Measurements from ENCODE around the gene FILIP1. TPM values are rescaled to one million over a fixed set of nuclear protein-coding genes. Genes with fewer than 3 reads are reported as not detected.

Gene FILIP1
- total and polyA plus RNA-seq, 2 of the 8 experiments (the other 6 are each of a cell fraction or from before 2014, with no cell fraction given), result 2.4 to 5.7 TPM

DNA sequence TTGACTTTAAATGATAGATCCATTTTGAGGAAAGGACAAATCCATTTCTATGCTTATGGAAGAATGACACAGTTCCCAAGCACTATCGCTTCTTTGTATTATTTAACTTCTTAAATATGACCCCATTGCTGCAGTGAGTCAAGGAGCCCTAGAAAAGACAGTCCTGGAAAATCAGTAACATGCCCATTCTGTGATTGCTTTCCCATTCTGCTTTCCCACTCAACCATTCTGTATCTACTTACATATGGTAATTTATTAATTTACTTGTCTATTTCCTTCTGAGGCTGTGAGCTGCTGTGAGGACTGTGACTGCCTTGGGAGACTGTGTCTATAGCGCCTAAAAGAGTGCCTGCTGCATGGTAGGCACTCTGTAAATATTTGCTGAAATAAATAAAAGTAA lies 123.6 kb downstream of the FILIP1 start:
- Histone ChIP-seq H4K8ac (ENCODE audit: extremely low read depth, insufficient read depth, low read length) (no peak overlapping the region), H3K23ac (ENCODE audit: insufficient read length) (no peak overlapping the region), H3K4me2 (ENCODE audit: insufficient read depth in 1 of 2, low read depth in 2 of 2, low read length in 2 of 2) (no peak overlapping the region), H3K9me3 (ENCODE audit: insufficient read depth in 2 of 2, low read depth in 1 of 2, low read length in 1 of 2) (no peaks in the 10 kb centered on the region), H3K18ac (ENCODE audit: extremely low read depth, low read length) (no peak overlapping the region), H2AK5ac (ENCODE audit: low read depth, low read length) (no peak overlapping the region), H3K79me1 (ENCODE audit: low read depth, low read length) (no peaks in the 10 kb centered on the region), H3K27me3 (replicated peaks in 1 of 4; ENCODE audit: control insufficient read depth in 3 of 4, extremely low read depth in 1 of 4, insufficient read depth in 3 of 4, low read length in 3 of 4) (no peaks in the 10 kb centered on the region), H2BK20ac (ENCODE audit: low read length) (no peak overlapping the region), H3K9ac (replicated peaks in 1 of 4; ENCODE audit: extremely low read depth in 1 of 4, low read depth in 3 of 4, low read length in 3 of 4) (no peak overlapping the region), H3K4me1 (replicated peaks in 1 of 4; ENCODE audit: control insufficient read depth in 3 of 4, insufficient read depth in 4 of 4, low read length in 3 of 4) (peaks cover 2 to 5% (median 4%) of the 10 kb centered on the region in 4 experiments; a peak in 4 of 7 replicates), H3K36me3 (ENCODE audit: control insufficient read depth in 2 of 4, insufficient read depth in 4 of 4, low read length in 3 of 4) (no peaks in the 10 kb centered on the region), H3K14ac (ENCODE audit: insufficient read length) (no peak overlapping the region), H2BK12ac (ENCODE audit: low read depth, low read length) (no peak overlapping the region), H3K56ac (replicated peaks; ENCODE audit: insufficient read length, low read depth, low read length) (no peak overlapping the region), H3K23me2 (ENCODE audit: low read depth, low read length) (no peaks in the 10 kb centered on the region), H4K20me1 (replicated peaks in 1 of 2; ENCODE audit: control insufficient read depth in 1 of 2, insufficient read depth in 2 of 2, low read length in 2 of 2) (no peaks in the 10 kb centered on the region), H2BK15ac (ENCODE audit: low read length) (no peak overlapping the region), H2BK120ac (replicated peaks; ENCODE audit: low read depth, low read length) (no peak overlapping the region), H2BK5ac (ENCODE audit: low read depth, low read length) (no peak overlapping the region), H4K5ac (ENCODE audit: insufficient read length, low read depth, low read length) (no peak overlapping the region), H3K79me2 (ENCODE audit: control insufficient read depth in 1 of 2, insufficient read depth in 2 of 2, low read length in 2 of 2) (no peaks in the 10 kb centered on the region), H3K27ac (ENCODE audit: low read depth, low read length) (no peak overlapping the region), H2AFZ (ENCODE audit: low read length) (peak overlapping the region; percentile 43), H3K4me3 (ENCODE audit: extremely low read depth in 1 of 4, insufficient read depth in 2 of 4, low read depth in 3 of 4, low read length in 4 of 4) (no peak overlapping the region), H3K4ac (replicated peaks; ENCODE audit: insufficient read length, low read depth, low read length) (no peak overlapping the region), H4K91ac (replicated peaks; ENCODE audit: insufficient read length, low read length) (no peak overlapping the region)
- WGBS, 2 experiments (ENCODE audit: extremely low coverage in 1 of 2, insufficient coverage in 1 of 2, insufficient read length in 1 of 2, insufficient replicate concordance in 2 of 2, low coverage in 1 of 2, low lambda C conversion rate in 2 of 2, missing lambda C conversion rate in 1 of 2), result 94% methylated on average over 2 of the region's 2 CpGs; no CpG with 5 or more reads in 1 of the 2 experiments
- DNase-seq (ENCODE audit: low read depth in 1 of 2, low spot score in 2 of 2), result no peak
- TF ChIP-seq SRF (IDR thresholded peaks at IDR 0.05; ENCODE audit: low read depth, low read length) (no peak), RFX5 (IDR thresholded peaks at IDR 0.05; ENCODE audit: borderline replicate concordance, low read depth, low read length) (no peak)
- TF ChIP-seq, protein P1, sequence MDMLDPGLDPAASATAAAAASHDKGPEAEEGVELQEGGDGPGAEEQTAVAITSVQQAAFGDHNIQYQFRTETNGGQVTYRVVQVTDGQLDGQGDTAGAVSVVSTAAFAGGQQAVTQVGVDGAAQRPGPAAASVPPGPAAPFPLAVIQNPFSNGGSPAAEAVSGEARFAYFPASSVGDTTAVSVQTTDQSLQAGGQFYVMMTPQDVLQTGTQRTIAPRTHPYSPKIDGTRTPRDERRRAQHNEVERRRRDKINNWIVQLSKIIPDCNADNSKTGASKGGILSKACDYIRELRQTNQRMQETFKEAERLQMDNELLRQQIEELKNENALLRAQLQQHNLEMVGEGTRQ (IDR thresholded peaks at IDR 0.05; ENCODE audit: low read length), result no peak
- ChIA-PET POLR2A (ENCODE audit: partially characterized antibody) (interaction anchor here (0.6 kb wide), 1 partner anchor 20 kb away, joined by 3 read pairs; no protein-coding TSS in a partner anchor), CTCF (ENCODE audit: partially characterized antibody) (interaction anchor here (0.6 to 7.3 kb wide), 14 partner anchors 12 to 1615 kb away, joined by 3 to 87 read pairs (median 8); no protein-coding TSS in a partner anchor)
- no peak for FAIRE-seq

Measured in H1 (cell line).